H1 (cell line): Measurements from ENCODE around the gene WDR27. TPM values are rescaled to one million over a fixed set of nuclear protein-coding genes. Genes with fewer than 3 reads are reported as not detected.
"Not testable (repeated sequence)": the region's sequence is repeated elsewhere in the genome, so short reads cannot be mapped to it uniquely, and the experiment has no call there.

Experiments used
- CTCF ChIA-PET: fragments of 300-600 bp; sonication (Branson Sonifier 250); formaldehyde crosslinking; loops from one replicate; lab custom pipeline; 2021; ENCODE audit not compliant: partially characterized antibody; lab: Charles Lee
- POLR2A ChIA-PET: fragments of 300-600 bp; sonication (Branson Sonifier 250); formaldehyde crosslinking; loops from one replicate; lab custom pipeline; 2021; ENCODE audit warnings: inconsistent platforms; ENCODE audit not compliant: partially characterized antibody; lab: Charles Lee
- DNase-seq, 2 experiments: peaks; one replicate each; pipeline versions ENCODE4 v3.0.0 to v3.0.0-alpha.2; 2010 to 2022; ENCODE audit warnings: low spot score in 2 of 2, low read depth in 1 of 2, mixed read lengths in 1 of 2
- FAIRE-seq: peaks from 2 replicates; lab custom pipeline; 2011; peaks lifted over from hg19 to GRCh38; lab: Jason Lieb, UNC
- H2AFZ ChIP-seq: 2 replicates; pipeline ENCODE4 v1.8.1; 2012; ENCODE audit warnings: low read length, inconsistent platforms
- H2AK5ac ChIP-seq: 2 replicates; pipeline ENCODE4 v1.6.1; 2013; ENCODE audit warnings: low read depth, low read length
- H2BK120ac ChIP-seq: replicated peaks from 2 replicates; pipeline ENCODE3; 2013; ENCODE audit warnings: low read depth, low read length, inconsistent platforms
- H2BK12ac ChIP-seq: 2 replicates; pipeline ENCODE4 v1.6.1; 2013; ENCODE audit warnings: low read depth, low read length
- H2BK15ac ChIP-seq: 2 replicates; pipeline ENCODE4 v1.6.1; 2013; ENCODE audit warnings: low read length
- H2BK20ac ChIP-seq: 2 replicates; pipeline ENCODE4 v1.6.1; 2013; ENCODE audit warnings: low read length
- H2BK5ac ChIP-seq: 2 replicates; pipeline ENCODE4 v1.6.1; 2013; ENCODE audit warnings: low read depth, low read length
- H3K14ac ChIP-seq: 2 replicates; pipeline ENCODE4 v1.6.1; 2013; ENCODE audit warnings: inconsistent platforms; ENCODE audit not compliant: insufficient read length
- H3K18ac ChIP-seq: 2 replicates; pipeline ENCODE4 v1.6.1; 2013; ENCODE audit warnings: low read length; ENCODE audit errors: extremely low read depth
- H3K23ac ChIP-seq: 2 replicates; pipeline ENCODE4 v1.6.1; 2013; ENCODE audit warnings: inconsistent platforms; ENCODE audit not compliant: insufficient read length
- H3K23me2 ChIP-seq: 2 replicates; pipeline ENCODE4 v1.6.1; 2013; ENCODE audit warnings: low read depth, low read length
- H3K27ac ChIP-seq: 2 replicates; pipeline ENCODE4 v1.6.1; 2011; ENCODE audit warnings: low read depth, low read length, inconsistent platforms
- H3K27me3 ChIP-seq, 4 experiments: replicated peaks in 1 of 4; 1 replicate in 1 of 4; 2 replicates in 3 of 4; pipeline versions ENCODE4 v1.6.1 to v1.8.1; 2011 to 2013; ENCODE audit warnings: low read length in 3 of 4, mild to moderate bottlenecking in 3 of 4, inconsistent platforms in 2 of 4, mixed read lengths in 2 of 4, moderate library complexity in 1 of 4; ENCODE audit not compliant: control insufficient read depth in 3 of 4, insufficient read depth in 3 of 4; ENCODE audit errors: extremely low read depth in 1 of 4
- H3K36me3 ChIP-seq, 4 experiments: 2 replicates each; pipeline versions ENCODE4 v1.6.1 to v1.8.1; 2011 to 2013; ENCODE audit warnings: mild to moderate bottlenecking in 4 of 4, low read length in 3 of 4, moderate library complexity in 2 of 4, control low read depth in 1 of 4, inconsistent platforms in 1 of 4; ENCODE audit not compliant: insufficient read depth in 4 of 4, control insufficient read depth in 2 of 4
- H3K4ac ChIP-seq: replicated peaks from 2 replicates; pipeline ENCODE3; 2013; ENCODE audit warnings: low read length, low read depth, mixed read lengths, inconsistent platforms; ENCODE audit not compliant: insufficient read length
- H3K4me1 ChIP-seq, 4 experiments: replicated peaks in 1 of 4; 1 replicate in 1 of 4; 2 replicates in 3 of 4; pipeline versions ENCODE4 v1.6.1 to v1.8.1; 2011 to 2013; ENCODE audit warnings: low read length in 3 of 4, inconsistent platforms in 2 of 4, mixed read lengths in 1 of 4; ENCODE audit not compliant: insufficient read depth in 4 of 4, control insufficient read depth in 3 of 4
- H3K4me2 ChIP-seq, 2 experiments: 2 replicates each; pipeline versions ENCODE4 v1.6.1 to v1.8.1; 2011 to 2013; ENCODE audit warnings: low read depth in 2 of 2, low read length in 2 of 2, control low read depth in 1 of 2, inconsistent platforms in 1 of 2, mild to moderate bottlenecking in 1 of 2; ENCODE audit not compliant: insufficient read depth in 1 of 2
- H3K4me3 ChIP-seq, 4 experiments: fragments of 200-600, 300-600 bp in 1 of 4; sonication (generic), shearing (Covaris generic), sonication (Bioruptor Twin) in 1 of 4; 2 replicates each; pipeline versions ENCODE4 v1.5.1 to v1.8.1; 2011 to 2016; ENCODE audit warnings: low read length in 4 of 4, low read depth in 3 of 4, control low read depth in 2 of 4, inconsistent platforms in 2 of 4, mild to moderate bottlenecking in 2 of 4, mixed read lengths in 1 of 4, moderate library complexity in 1 of 4; ENCODE audit not compliant: insufficient read depth in 2 of 4; ENCODE audit errors: extremely low read depth in 1 of 4
- H3K56ac ChIP-seq: replicated peaks from 2 replicates; pipeline ENCODE3; 2013; ENCODE audit warnings: low read depth, mild to moderate bottlenecking, mixed read lengths, low read length, inconsistent platforms; ENCODE audit not compliant: insufficient read length
- H3K79me1 ChIP-seq: 2 replicates; pipeline ENCODE4 v1.6.1; 2013; ENCODE audit warnings: low read depth, low read length, control low read depth
- H3K79me2 ChIP-seq, 2 experiments: 2 replicates each; pipeline versions ENCODE4 v1.6.1 to v1.8.1; 2012 to 2013; ENCODE audit warnings: low read length in 2 of 2, mild to moderate bottlenecking in 2 of 2, inconsistent platforms in 1 of 2; ENCODE audit not compliant: insufficient read depth in 2 of 2, control insufficient read depth in 1 of 2
- H3K9ac ChIP-seq, 4 experiments: replicated peaks in 1 of 4; 1 replicate in 1 of 4; 2 replicates in 3 of 4; pipeline versions ENCODE4 v1.6.1 to v1.8.1; 2011 to 2013; ENCODE audit warnings: low read depth in 3 of 4, low read length in 3 of 4, control low read depth in 2 of 4, mild to moderate bottlenecking in 2 of 4, moderate library complexity in 2 of 4, inconsistent platforms in 1 of 4; ENCODE audit errors: extremely low read depth in 1 of 4
- H3K9me3 ChIP-seq, 2 experiments: 2 replicates each; pipeline versions ENCODE4 v1.6.1 to v1.8.1; 2012 to 2013; ENCODE audit warnings: mild to moderate bottlenecking in 2 of 2, moderate library complexity in 2 of 2, control low read depth in 1 of 2, inconsistent platforms in 1 of 2, low read depth in 1 of 2, low read length in 1 of 2, mixed read lengths in 1 of 2; ENCODE audit not compliant: insufficient read depth in 2 of 2
- H4K20me1 ChIP-seq, 2 experiments: replicated peaks in 1 of 2; 2 replicates each; pipeline versions ENCODE3 to v1.8.1; 2011 to 2013; ENCODE audit warnings: inconsistent platforms in 2 of 2, low read length in 2 of 2, mild to moderate bottlenecking in 1 of 2; ENCODE audit not compliant: insufficient read depth in 2 of 2, control insufficient read depth in 1 of 2
- H4K5ac ChIP-seq: 2 replicates; pipeline ENCODE4 v1.6.1; 2013; ENCODE audit warnings: low read length, low read depth, mixed read lengths, inconsistent platforms; ENCODE audit not compliant: insufficient read length
- H4K8ac ChIP-seq: 2 replicates; pipeline ENCODE4 v1.8.0; 2013; ENCODE audit warnings: mild to moderate bottlenecking, moderate library complexity, low read length, inconsistent platforms; ENCODE audit not compliant: insufficient read depth; ENCODE audit errors: extremely low read depth
- H4K91ac ChIP-seq: replicated peaks from 2 replicates; pipeline ENCODE3; 2013; ENCODE audit warnings: low read length, mixed read lengths, inconsistent platforms; ENCODE audit not compliant: insufficient read length
- CTCF ChIP-seq, 3 experiments: IDR thresholded peaks; 1 replicate in 2 of 3; 2 replicates in 1 of 3; pipeline versions ENCODE4 v1.5.1 to v1.6.1; 2011; ENCODE audit warnings: low read length in 3 of 3, mild to moderate bottlenecking in 3 of 3, inconsistent platforms in 2 of 3, low read depth in 1 of 3, moderate library complexity in 1 of 3; ENCODE audit not compliant: insufficient read depth in 1 of 3; ENCODE audit errors: control extremely low read depth in 1 of 3
- RAD21 ChIP-seq, 2 experiments: IDR thresholded peaks in 1 of 2; conservative IDR thresholded peaks in 1 of 2; 2 replicates each; pipeline ENCODE4 v1.6.1; 2011; ENCODE audit warnings: low read depth in 2 of 2, low read length in 2 of 2, improper control_type of control experiment in 1 of 2, inconsistent platforms in 1 of 2, mild to moderate bottlenecking in 1 of 2, moderate library complexity in 1 of 2
- WGBS, 2 experiments: shearing (Covaris generic) in 1 of 2; methylation state at CpG; one replicate each; pipeline versions ENCODE4 v1.1.6 to v1.1.7; 2013 to 2015; ENCODE audit warnings: low lambda C conversion rate in 2 of 2, mixed read lengths in 2 of 2, inconsistent platforms in 1 of 2, low coverage in 1 of 2, missing lambda C conversion rate in 1 of 2; ENCODE audit not compliant: insufficient replicate concordance in 2 of 2, insufficient coverage in 1 of 2, insufficient read length in 1 of 2; ENCODE audit errors: extremely low coverage in 1 of 2, missing lambda C conversion rate in 1 of 2; 5-methylcytosine and 5-hydroxymethylcytosine counted together
- polyA plus RNA-seq, 7 experiments: library from polyadenylated mRNA; depleted of rRNA in 3 of 7; stranded (reverse) in 5 of 7; unstranded in 2 of 7; fragments of >200 nt in 5 of 7; fragments of 200-250 nt in 2 of 7; gene quantifications; 1 replicate in 5 of 7; 2 replicates in 1 of 7; 4 replicates in 1 of 7; pipeline versions ENCODE4 v1.2.1 to v1.2.3, GENCODE V29; 2011 to 2013; ENCODE audit warnings: missing spikeins in 2 of 7, mixed read lengths in 2 of 7
- total RNA-seq: library from RNA; stranded (reverse); fragmentation: NEBNext Ultra II Directional; extraction: Animal tissue kit (Norgen Biotek cat#: 25700); gene quantifications from 2 replicates; pipeline ENCODE4 v1.2.1, GENCODE V29; 2021

The WDR27 gene
- total and polyA plus RNA-seq, 2 of the 8 experiments (the other 6 are each of a cell fraction or from before 2014, with no cell fraction given): 53.6 to 68.6 TPM

- H4K91ac ChIP-seq, H3K23ac ChIP-seq, H2BK15ac ChIP-seq, H3K4me3 ChIP-seq, H2AFZ ChIP-seq, H2BK5ac ChIP-seq, H3K9me3 ChIP-seq, H3K14ac ChIP-seq, FAIRE-seq, H3K9ac ChIP-seq, H2BK12ac ChIP-seq, H4K5ac ChIP-seq, H4K8ac ChIP-seq, H3K56ac ChIP-seq, H3K4ac ChIP-seq, H3K4me2 ChIP-seq, H2AK5ac ChIP-seq, H3K23me2 ChIP-seq, H3K27ac ChIP-seq, H2BK120ac ChIP-seq, H3K27me3 ChIP-seq, H2BK20ac ChIP-seq, H3K18ac ChIP-seq, POLR2A ChIA-PET, H3K36me3 ChIP-seq: not testable (repeated sequence)
- Histone ChIP-seq H3K79me1 (peaks cover 24% of the 10 kb centered on the region), H4K20me1 (peaks cover 2 to 10% of the 10 kb centered on the region in 2 experiments), H3K79me2 (peaks cover 3 to 77% of the 10 kb centered on the region in 2 experiments), H3K4me1 (peaks cover 0 to 12% (median 5%) of the 10 kb centered on the region in 4 experiments; a peak in 2 of 7 replicates)
- peak in 1 of 2 experiments; percentile 78 for DNase-seq
- TF ChIP-seq CTCF (IDR thresholded peaks at IDR 0.05; ENCODE audit: control extremely low read depth in 1 of 3, insufficient read depth in 1 of 3, low read depth in 1 of 3, low read length in 3 of 3) (peak; percentile 62 to 68 (median 63)), RAD21 (IDR thresholded peaks at IDR 0.05 in 1 of 2, conservative IDR thresholded peaks at IDR 0.05 in 1 of 2; ENCODE audit: low read depth in 2 of 2, low read length in 2 of 2) (peak; percentile 59 to 64)
- WGBS, 2 experiments: 67% methylated on average over 10 of the region's 10 CpGs; no CpG with 5 or more reads in 1 of the 2 experiments
- CTCF ChIA-PET: interaction anchor here (0.8 to 2.4 kb wide), 4 partner anchors 12 to 26 kb away, joined by 3 to 6 read pairs (median 4); no protein-coding TSS in a partner anchor
Measured at GRCh38 chr6:169697115-169697514, 4.7 kb downstream of the WDR27 start.
